Gastroesophageal sphincter (tissue), 4 donors: ENCODE results near the gene ZNF285. TPM values are rescaled to one million over a fixed set of nuclear protein-coding genes. Genes with fewer than 3 reads are reported as not detected.
A peak's percentile ranks its signal among the peaks of the same experiment; 100 is the strongest.

Experiments
- ATAC-seq: fragments of 150-250 bp; one replicate; pipeline ENCODE4 v1.9.1; 2016; ENCODE audit warnings: mild to moderate bottlenecking, moderate library complexity
- H3K27ac ChIP-seq, 4 donors: fragments of 200-600 bp; sonication (generic) in 3 of 4; 1 replicate in 3 of 4; 2 replicates in 1 of 4; pipeline ENCODE4 v1.5.1; 2016 to 2019
- H3K27me3 ChIP-seq: fragments of 200-600 bp; sonication (generic); one replicate; pipeline ENCODE4 v1.5.1; 2019
- H3K36me3 ChIP-seq, 2 donors: fragments of 200-600 bp; sonication (generic); one replicate each; pipeline ENCODE4 v1.5.1; 2019; ENCODE audit warnings: control low read depth in 1 of 2
- H3K4me1 ChIP-seq, 3 donors: fragments of 200-600 bp; sonication (generic); 1 replicate in 2 of 3; 2 replicates in 1 of 3; pipeline ENCODE4 v1.5.1; 2016 to 2019; ENCODE audit warnings: control low read depth in 2 of 3
- H3K4me3 ChIP-seq, 2 donors: fragments of 200-600 bp; sonication (generic); one replicate each; pipeline ENCODE4 v1.5.1; 2019; ENCODE audit warnings: mild to moderate bottlenecking in 1 of 2, moderate library complexity in 1 of 2
- H3K9me3 ChIP-seq, 3 donors: fragments of 200-600 bp; sonication (generic); one replicate each; pipeline ENCODE4 v1.5.1; 2017 to 2019; ENCODE audit warnings: control low read depth in 2 of 3
- CTCF ChIP-seq, 4 experiments: fragments of 200-600 bp in 2 of 4; fragments of 450-650 bp in 2 of 4; sonication (generic) in 1 of 4; IDR thresholded peaks; one replicate each; pipeline ENCODE4 v1.5.1; 2017 to 2019; ENCODE audit warnings: antibody characterized with exemption in 4 of 4, mild to moderate bottlenecking in 2 of 4, moderate library complexity in 2 of 4
- EP300 ChIP-seq: sonication (generic); formaldehyde crosslinking; IDR thresholded peaks from one replicate; pipeline ENCODE4 v1.6.1; 2017; ENCODE audit warnings: antibody characterized with exemption, mild to moderate bottlenecking
- POLR2A ChIP-seq, 2 donors: fragments of 450-650 bp; IDR thresholded peaks; one replicate each; pipeline ENCODE4 v1.6.1; 2017; ENCODE audit warnings: antibody characterized with exemption in 2 of 2, mild to moderate bottlenecking in 2 of 2, moderate library complexity in 1 of 2
- POLR2AphosphoS5 ChIP-seq: sonication (generic); formaldehyde crosslinking; IDR thresholded peaks from one replicate; pipeline ENCODE4 v1.6.1; 2017; ENCODE audit warnings: antibody characterized with exemption
- WGBS, 2 donors: methylation state at CpG; one replicate each; pipeline ENCODE4 v1.1.5; 2018; ENCODE audit warnings: low coverage in 1 of 2; 5-methylcytosine and 5-hydroxymethylcytosine counted together
- total RNA-seq, 4 donors: library from RNA; depleted of rRNA; stranded (reverse); fragments of >200 nt; gene quantifications; one replicate each; pipeline ENCODE4 v1.1.0, GENCODE V29; 2016

The ZNF285 gene
- total RNA-seq: 1 to 10 TPM; 2.7 to 6.6 (median 4.3) TPM

GRCh38 chr19:44401139-44402115, at the start of gene ZNF285:
ZNF285 (minus strand) TSS chr19:44401608; CDS start chr19:44397213, 4,395 bp downstream.
- peak; percentile 99 for ATAC-seq
- H3K9me3 ChIP-seq: peaks cover 0 to 48% (median 0%) of the 10 kb centered on the region in 3 donors
- TF ChIP-seq EP300 (no peak), POLR2AphosphoS5 (peak; percentile 33), CTCF (IDR thresholded peaks at IDR 0.05) (no peak), POLR2A (IDR thresholded peaks at IDR 0.05) (no peak)

GRCh38 chr19:44447916-44448674, 46.7 kb upstream of the ZNF285 start, which contains the start of gene ZNF229:
ZNF229 (minus strand) TSS chr19:44448472; CDS start chr19:44442847, 5,625 bp downstream.
- Histone ChIP-seq H3K27ac (peak within 1 kb of the TSS in 2 of 4 donors; percentile 30 to 51), H3K27me3 (peaks cover 7% of the 10 kb centered on the region), H3K9me3 (peaks cover 0 to 90% (median 0%) of the 10 kb centered on the region in 3 donors), H3K4me3 (peak within 1 kb of the TSS; percentile 59 to 89), H3K4me1 (peaks cover 0 to 12% (median 0%) of the 10 kb centered on the region in 3 donors), H3K36me3 (peaks cover 0 to 41% of the 10 kb centered on the region in 2 donors)
- WGBS, 2 donors: 0% methylated on average over 5 to 8 of the region's 45 CpGs
- TF ChIP-seq POLR2AphosphoS5 (peak; percentile 58), EP300 (no peak)
- peak; percentile 94 for ATAC-seq

More at GRCh38 chr19:44401139-44402115, at the start of gene ZNF285:
- peaks cover 0 to 8% (median 0%) of the 10 kb centered on the region in 3 donors for H3K4me1 ChIP-seq
- WGBS, 2 donors: 6 to 12% methylated on average over 16 to 30 of the region's 43 CpGs
- peak within 1 kb of the TSS; percentile 17 to 76 (median 66) for H3K27ac ChIP-seq
- H3K27me3 ChIP-seq: no peaks in the 10 kb centered on the region
- H3K4me3 ChIP-seq: peak within 1 kb of the TSS; percentile 59 to 86
- peaks cover 0 to 14% of the 10 kb centered on the region in 2 donors for H3K36me3 ChIP-seq

- peaks cover 0 to 96% of the 10 kb centered on the region in 2 donors for H3K36me3 ChIP-seq
These were observed 37.0 kb upstream of the ZNF285 start for GRCh38 chr19:44438441-44438840.

GRCh38 chr19:44435441-44435840, 34.0 kb upstream of the ZNF285 start:
- WGBS, 2 donors: 100% methylated on average over 2 of the region's 2 CpGs; no CpG with 5 or more reads in 1 of the 2 donors

More at GRCh38 chr19:44438441-44438840, 37.0 kb upstream of the ZNF285 start:
- Histone ChIP-seq H3K27ac (no peak overlapping the region), H3K27me3 (no peaks in the 10 kb centered on the region), H3K9me3 (peaks cover 0 to 97% (median 0%) of the 10 kb centered on the region in 3 donors), H3K4me1 (no peaks in the 10 kb centered on the region), H3K4me3 (no peak overlapping the region)
- no peak for ATAC-seq
- WGBS, 2 donors: 94 to 96% methylated on average over 3 of the region's 3 CpGs
- TF ChIP-seq EP300 (no peak), POLR2A (IDR thresholded peaks at IDR 0.05) (no peak), CTCF (IDR thresholded peaks at IDR 0.05) (no peak), POLR2AphosphoS5 (no peak)

More at GRCh38 chr19:44435441-44435840, 34.0 kb upstream of the ZNF285 start:
- H3K9me3 ChIP-seq: peaks cover 0 to 97% (median 1%) of the 10 kb centered on the region in 3 donors
- no peak for ATAC-seq
- no peak overlapping the region for H3K4me3 ChIP-seq
- H3K36me3 ChIP-seq: peaks cover 0 to 96% of the 10 kb centered on the region in 2 donors
- no peaks in the 10 kb centered on the region for H3K27me3 ChIP-seq
- TF ChIP-seq CTCF (IDR thresholded peaks at IDR 0.05) (no peak), EP300 (no peak), POLR2A (IDR thresholded peaks at IDR 0.05) (no peak), POLR2AphosphoS5 (no peak)
- H3K4me1 ChIP-seq: no peaks in the 10 kb centered on the region
- no peak overlapping the region for H3K27ac ChIP-seq
